RWPE1 (cell line): Measurements from ENCODE around the gene MUC4.

Experiments used
- CTCF ChIA-PET: fragments of 350-600 bp; sonication (Branson Sonifier 250); formaldehyde crosslinking; extraction: SDS; loops from one replicate; lab custom pipeline; 2021; lab: Yijun Ruan, JAX
- POLR2A ChIA-PET: fragments of 400-600 bp; formaldehyde crosslinking; extraction: SDS; loops from one replicate; lab custom pipeline; 2020; ENCODE audit warnings: antibody characterized with exemption; ENCODE audit not compliant: low non-redundant PET; lab: Yijun Ruan, JAX
- DNase-seq: peaks from one replicate; pipeline ENCODE4 v3.0.0; 2012; ENCODE audit warnings: low spot score
- H3K27ac ChIP-seq: fragments of 450-650 bp; 2 replicates; pipeline ENCODE4 v1.5.1; 2017
- CTCF ChIP-seq: fragments of 450-650 bp; conservative IDR thresholded peaks from 2 replicates; pipeline ENCODE4 v1.5.1; 2017; ENCODE audit warnings: low read depth, mild to moderate bottlenecking

MUC4 gene

GRCh38 chr3:195699388-195699771 is 112.3 kb downstream of the MUC4 start:
- H3K27ac ChIP-seq: no peak overlapping the region
- CTCF ChIA-PET: no interaction called here
- no peak for TF ChIP-seq CTCF
- no peak for DNase-seq
- POLR2A ChIA-PET: no interaction called here

- POLR2A ChIA-PET: no interaction called here
Measured at GRCh38 chr3:195698647-195699387, 112.9 kb downstream of the MUC4 start.

GRCh38 chr3:195698325-195698646 is 113.4 kb downstream of the MUC4 start:
- H3K27ac ChIP-seq: no peak overlapping the region
- no peak for TF ChIP-seq CTCF
- POLR2A ChIA-PET: no interaction called here
- CTCF ChIA-PET: no interaction called here
- DNase-seq: no peak

More at GRCh38 chr3:195698647-195699387, 112.9 kb downstream of the MUC4 start:
- DNase-seq: no peak
- no peak for TF ChIP-seq CTCF
- CTCF ChIA-PET: no interaction called here
- no peak overlapping the region for H3K27ac ChIP-seq

- CTCF ChIA-PET: no interaction called here
- H3K27ac ChIP-seq: peak overlapping the region; percentile 30; the same call in 1 of the 2 replicates
- POLR2A ChIA-PET: no interaction called here
- no peak for TF ChIP-seq CTCF
- DNase-seq: peak; percentile 81
Measured at GRCh38 chr3:195697582-195698324, 114.0 kb downstream of the MUC4 start.
